Keratinocyte (primary cell): ENCODE measurements around the gene TRPV4. TPM values are rescaled to one million over a fixed set of nuclear protein-coding genes. Genes with fewer than 3 reads are reported as not detected.

ENCODE experiments used
- DNase-seq: peaks from one replicate; pipeline ENCODE4 v3.0.0-alpha.2; 2011; ENCODE audit warnings: low read depth, missing footprints, low spot score
- FAIRE-seq: peaks from 2 replicates; lab custom pipeline; 2011; peaks lifted over from hg19 to GRCh38; lab: Jason Lieb, UNC
- H2AFZ ChIP-seq: 2 replicates; pipeline ENCODE4 v1.6.0; 2012; ENCODE audit warnings: low read length, control low read depth, inconsistent platforms; ENCODE audit not compliant: control insufficient read depth
- H3K27ac ChIP-seq: 2 replicates; pipeline ENCODE4 v1.5.1; 2011; ENCODE audit warnings: low read length; ENCODE audit not compliant: control insufficient read depth, insufficient read depth
- H3K27me3 ChIP-seq: 3 replicates; pipeline ENCODE4 v1.6.0; 2011; ENCODE audit warnings: low read length; ENCODE audit not compliant: control insufficient read depth, insufficient read depth; ENCODE audit errors: extremely low read depth
- H3K36me3 ChIP-seq, 2 experiments: 2 replicates in 1 of 2; 3 replicates in 1 of 2; pipeline ENCODE4 v1.5.1; 2011; ENCODE audit warnings: low read length in 2 of 2, mild to moderate bottlenecking in 1 of 2; ENCODE audit not compliant: control insufficient read depth in 2 of 2, insufficient read depth in 2 of 2; ENCODE audit errors: extremely low read depth in 1 of 2
- H3K4me1 ChIP-seq: 3 replicates; pipeline ENCODE4 v1.5.1; 2011; ENCODE audit warnings: low read length; ENCODE audit not compliant: control insufficient read depth, insufficient read depth; ENCODE audit errors: extremely low read depth
- H3K4me2 ChIP-seq: 3 replicates; pipeline ENCODE4 v1.6.0; 2011; ENCODE audit warnings: low read depth, low read length; ENCODE audit not compliant: control insufficient read depth, insufficient read depth; ENCODE audit errors: extremely low read depth
- H3K4me3 ChIP-seq, 3 experiments: fragments of 200-600 bp in 1 of 3; sonication (generic) in 1 of 3; 2 replicates in 2 of 3; 3 replicates in 1 of 3; pipeline ENCODE4 v1.5.1; 2011 to 2016; ENCODE audit warnings: low read length in 3 of 3, mild to moderate bottlenecking in 3 of 3, control low read depth in 2 of 3, inconsistent platforms in 1 of 3, low read depth in 1 of 3, mixed read lengths in 1 of 3, mixed run types in 1 of 3, moderate library complexity in 1 of 3; ENCODE audit not compliant: control insufficient read depth in 2 of 3, insufficient read depth in 2 of 3; ENCODE audit errors: extremely low read depth in 1 of 3
- H3K79me2 ChIP-seq: 2 replicates; pipeline ENCODE4 v1.6.0; 2012; ENCODE audit warnings: low read length; ENCODE audit not compliant: control insufficient read depth, insufficient read depth
- H3K9ac ChIP-seq: 3 replicates; pipeline ENCODE4 v1.6.0; 2011; ENCODE audit warnings: low read length; ENCODE audit not compliant: control insufficient read depth, insufficient read depth; ENCODE audit errors: extremely low read depth
- H3K9me1 ChIP-seq: 3 replicates; pipeline ENCODE4 v1.6.0; 2011; ENCODE audit warnings: low read length; ENCODE audit not compliant: control insufficient read depth, insufficient read depth; ENCODE audit errors: extremely low read depth
- H3K9me3 ChIP-seq: 2 replicates; pipeline ENCODE4 v1.5.1; 2012; ENCODE audit warnings: low read depth, low read length; ENCODE audit not compliant: control insufficient read depth
- H4K20me1 ChIP-seq: 3 replicates; pipeline ENCODE4 v1.6.0; 2011; ENCODE audit warnings: low read length; ENCODE audit not compliant: control insufficient read depth, insufficient read depth; ENCODE audit errors: extremely low read depth
- CTCF ChIP-seq, 3 experiments: IDR thresholded peaks in 1 of 3; conservative IDR thresholded peaks in 1 of 3; optimal IDR thresholded peaks in 1 of 3; 2 replicates in 2 of 3; 3 replicates in 1 of 3; pipeline versions ENCODE3 to v1.5.1; 2011; ENCODE audit warnings: low read length in 3 of 3, mild to moderate bottlenecking in 3 of 3, moderate library complexity in 2 of 3, control low read depth in 1 of 3, inconsistent platforms in 1 of 3; ENCODE audit not compliant: insufficient read depth in 2 of 3; ENCODE audit errors: extremely low read depth in 1 of 3
- EZH2 ChIP-seq: IDR thresholded peaks from one replicate; pipeline ENCODE4 v1.6.1; 2012; ENCODE audit warnings: inconsistent platforms, mild to moderate bottlenecking, low read length, moderate library complexity
- dilution Hi-C: fragments of 300-500 bp; cut with MboI; formaldehyde crosslinking; loops from one replicate; pipeline ENCODE4 v1.7.0; 2020; ENCODE audit warnings: low sequenced_read_pairs; ENCODE audit not compliant: extremely low pct_ligation_motif_present
- polyA plus RNA-seq, 5 experiments: library from polyadenylated mRNA; depleted of rRNA in 3 of 5; stranded (reverse) in 3 of 5; stranded (forward) in 1 of 5; unstranded in 1 of 5; fragments of >200 nt; gene quantifications; 1 replicate in 1 of 5; 2 replicates in 3 of 5; 3 replicates in 1 of 5; pipeline versions ENCODE4 v1.2.1 to v1.2.3, GENCODE V29; 2011 to 2012; ENCODE audit warnings: missing spikeins in 2 of 5, low read depth in 1 of 5, low replicate concordance in 1 of 5

The TRPV4 gene
- polyA plus RNA-seq, 1 donor (not counting 4 experiments of a cell fraction or from before 2014, with no cell fraction given), result 0.46 TPM

- Histone ChIP-seq H3K36me3 (no peaks in the 10 kb centered on the region), H3K4me3 (no peak overlapping the region), H3K9me3 (no peaks in the 10 kb centered on the region), H3K79me2 (no peaks in the 10 kb centered on the region), H3K9ac (no peak overlapping the region), H3K4me2 (no peak overlapping the region), H3K4me1 (peaks cover 24% of the 10 kb centered on the region), H2AFZ (no peak overlapping the region), H3K27ac (no peak overlapping the region), H4K20me1 (no peaks in the 10 kb centered on the region), H3K9me1 (peaks cover 2% of the 10 kb centered on the region), H3K27me3 (no peaks in the 10 kb centered on the region)
- no peak for DNase-seq
- dilution Hi-C loops, result no loop called here
- no peak for FAIRE-seq
- TF ChIP-seq EZH2, result no peak
- TF ChIP-seq CTCF (optimal IDR thresholded peaks at IDR 0.05 in 1 of 3, IDR thresholded peaks at IDR 0.05 in 1 of 3, conservative IDR thresholded peaks at IDR 0.05 in 1 of 3; ENCODE audit: extremely low read depth in 1 of 3, insufficient read depth in 2 of 3, low read length in 3 of 3), result no peak
These were observed 16.3 kb downstream of the TRPV4 start for GRCh38 chr12:109816870-109817269.

- Histone ChIP-seq H2AFZ (no peak overlapping the region), H3K9ac (no peak overlapping the region), H3K27me3 (no peaks in the 10 kb centered on the region), H3K4me2 (no peak overlapping the region), H3K27ac (no peak overlapping the region), H4K20me1 (no peaks in the 10 kb centered on the region), H3K9me1 (peaks cover 2% of the 10 kb centered on the region), H3K4me1 (peaks cover 21% of the 10 kb centered on the region), H3K36me3 (no peaks in the 10 kb centered on the region), H3K4me3 (no peak overlapping the region), H3K79me2 (no peaks in the 10 kb centered on the region), H3K9me3 (no peaks in the 10 kb centered on the region)
- FAIRE-seq (no peak), DNase-seq (no peak)
- dilution Hi-C loops, result no loop called here
- TF ChIP-seq EZH2 (no peak), CTCF (optimal IDR thresholded peaks at IDR 0.05 in 1 of 3, IDR thresholded peaks at IDR 0.05 in 1 of 3, conservative IDR thresholded peaks at IDR 0.05 in 1 of 3; ENCODE audit: extremely low read depth in 1 of 3, insufficient read depth in 2 of 3, low read length in 3 of 3) (no peak)
These were observed 17.2 kb downstream of the TRPV4 start for GRCh38 chr12:109815757-109816617.
